AG20443 (cell line): ENCODE measurements around the gene KIF5A.
"Not testable (repeated sequence)": the region's sequence is repeated elsewhere in the genome, so short reads cannot be mapped to it uniquely, and the experiment has no call there.

Experiments used
- DNase-seq: peaks from one replicate; pipeline ENCODE4 v3.0.0; 2012; ENCODE audit warnings: low spot score, mixed read lengths

Gene KIF5A

GRCh38 chr12:57558864-57559263 is 9.0 kb downstream of the KIF5A start:
- DNase-seq, result no peak

- no peak for DNase-seq
Observed at GRCh38 chr12:57560516-57560915, 10.7 kb downstream of the KIF5A start.

- DNase-seq, result not testable (repeated sequence)
Observed at GRCh38 chr12:57561117-57561516, 11.3 kb downstream of the KIF5A start.

- DNase-seq, result no peak
Observed at GRCh38 chr12:57563358-57563757, 13.5 kb downstream of the KIF5A start.

GRCh38 chr12:57564178-57564740 is 14.4 kb downstream of the KIF5A start:
- DNase-seq, result no peak

GRCh38 chr12:57568838-57569237 is 19.0 kb downstream of the KIF5A start:
- no peak for DNase-seq

GRCh38 chr12:57569858-57570257 is 20.0 kb downstream of the KIF5A start:
- no peak for DNase-seq

- DNase-seq, result not testable (repeated sequence)
Observed at GRCh38 chr12:57570438-57570837, 20.6 kb downstream of the KIF5A start.

- no peak for DNase-seq
Observed at GRCh38 chr12:57571926-57572762, 22.3 kb downstream of the KIF5A start.

GRCh38 chr12:57574795-57575194 is 25.0 kb downstream of the KIF5A start:
- no peak for DNase-seq

- DNase-seq, result no peak
Observed at GRCh38 chr12:57575771-57576612, 26.1 kb downstream of the KIF5A start.

- no peak for DNase-seq
Observed at GRCh38 chr12:57576613-57577160, 26.8 kb downstream of the KIF5A start.

- no peak for DNase-seq
Observed at GRCh38 chr12:57577981-57578758, 28.3 kb downstream of the KIF5A start.

- DNase-seq, result no peak
Observed at GRCh38 chr12:57579011-57579410, 29.2 kb downstream of the KIF5A start.

- DNase-seq, result no peak
Observed at GRCh38 chr12:57579677-57580465, 30.0 kb downstream of the KIF5A start.

- DNase-seq, result no peak
Observed at GRCh38 chr12:57580466-57580795, 30.6 kb downstream of the KIF5A start.

GRCh38 chr12:57581802-57582201 is 32.0 kb downstream of the KIF5A start:
- DNase-seq, result no peak

GRCh38 chr12:57582440-57582839 is 32.6 kb downstream of the KIF5A start:
- no peak for DNase-seq

GRCh38 chr12:57583008-57583831 is 33.4 kb downstream of the KIF5A start:
- DNase-seq, result peak; percentile 91

- no peak for DNase-seq
Observed at GRCh38 chr12:57584050-57584449, 34.2 kb downstream of the KIF5A start.
